AG10803 (cell line): Measurements from ENCODE around the gene NDEL1.

Experiments
- DNase-seq: peaks from one replicate; pipeline ENCODE4 v3.0.0; 2010; ENCODE audit warnings: low read depth
- H3K4me3 ChIP-seq: 2 replicates; pipeline ENCODE4 v1.5.1; 2011; ENCODE audit warnings: mild to moderate bottlenecking, low read length, control low read depth
- CTCF ChIP-seq: conservative IDR thresholded peaks from 2 replicates; pipeline ENCODE4 v1.5.1; 2011; ENCODE audit warnings: mild to moderate bottlenecking, low read length, control low read depth, inconsistent platforms

NDEL1 gene

GRCh38 chr17:8430966-8431365 is 4.7 kb upstream of the NDEL1 start:
- no peak overlapping the region for H3K4me3 ChIP-seq
- peak; percentile 72 for DNase-seq
- TF ChIP-seq CTCF = 0 out of 2 replicates have a peak, but pooled peaks have one; percentile 4

- DNase-seq = peak; percentile 71
- H3K4me3 ChIP-seq = peak overlapping the region; percentile 74
- TF ChIP-seq CTCF = peak; percentile 1; the same call in 1 of the 2 replicates
These were observed 622 bp downstream of the NDEL1 start for GRCh38 chr17:8436169-8436843.

GRCh38 chr17:8436844-8437171 is 1.1 kb downstream of the NDEL1 start:
- peak overlapping the region; percentile 74 for H3K4me3 ChIP-seq
- DNase-seq = peak; percentile 18
- no peak for TF ChIP-seq CTCF

GRCh38 chr17:8438441-8438840 is 2.8 kb downstream of the NDEL1 start:
- H3K4me3 ChIP-seq = no peak overlapping the region
- TF ChIP-seq CTCF = no peak
- DNase-seq = no peak

GRCh38 chr17:8439681-8440080 is 4.0 kb downstream of the NDEL1 start:
- no peak overlapping the region for H3K4me3 ChIP-seq
- DNase-seq = no peak
- TF ChIP-seq CTCF = no peak

- no peak for TF ChIP-seq CTCF
- no peak overlapping the region for H3K4me3 ChIP-seq
- DNase-seq = no peak
These were observed 6.0 kb downstream of the NDEL1 start for GRCh38 chr17:8441690-8442089.

- no peak overlapping the region for H3K4me3 ChIP-seq
- no peak for TF ChIP-seq CTCF
- no peak for DNase-seq
These were observed 6.6 kb downstream of the NDEL1 start for GRCh38 chr17:8442310-8442709.
